ENCODE data around the gene CNNM4.
A peak's percentile ranks its signal among the peaks of the same experiment; 100 is the strongest.

CNNM4 gene

GRCh38 chr2:96760036-96760985 lies at the start of gene CNNM4:
CNNM4 (plus strand) TSS chr2:96760902; CDS start chr2:96761000, 98 bp downstream.
- peak within 1 kb of the TSS; percentile 77 for H3K27ac ChIP-seq
- TF ChIP-seq, protein P1, sequence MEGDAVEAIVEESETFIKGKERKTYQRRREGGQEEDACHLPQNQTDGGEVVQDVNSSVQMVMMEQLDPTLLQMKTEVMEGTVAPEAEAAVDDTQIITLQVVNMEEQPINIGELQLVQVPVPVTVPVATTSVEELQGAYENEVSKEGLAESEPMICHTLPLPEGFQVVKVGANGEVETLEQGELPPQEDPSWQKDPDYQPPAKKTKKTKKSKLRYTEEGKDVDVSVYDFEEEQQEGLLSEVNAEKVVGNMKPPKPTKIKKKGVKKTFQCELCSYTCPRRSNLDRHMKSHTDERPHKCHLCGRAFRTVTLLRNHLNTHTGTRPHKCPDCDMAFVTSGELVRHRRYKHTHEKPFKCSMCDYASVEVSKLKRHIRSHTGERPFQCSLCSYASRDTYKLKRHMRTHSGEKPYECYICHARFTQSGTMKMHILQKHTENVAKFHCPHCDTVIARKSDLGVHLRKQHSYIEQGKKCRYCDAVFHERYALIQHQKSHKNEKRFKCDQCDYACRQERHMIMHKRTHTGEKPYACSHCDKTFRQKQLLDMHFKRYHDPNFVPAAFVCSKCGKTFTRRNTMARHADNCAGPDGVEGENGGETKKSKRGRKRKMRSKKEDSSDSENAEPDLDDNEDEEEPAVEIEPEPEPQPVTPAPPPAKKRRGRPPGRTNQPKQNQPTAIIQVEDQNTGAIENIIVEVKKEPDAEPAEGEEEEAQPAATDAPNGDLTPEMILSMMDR (conservative IDR thresholded peaks at IDR 0.05): no peak

DNA sequence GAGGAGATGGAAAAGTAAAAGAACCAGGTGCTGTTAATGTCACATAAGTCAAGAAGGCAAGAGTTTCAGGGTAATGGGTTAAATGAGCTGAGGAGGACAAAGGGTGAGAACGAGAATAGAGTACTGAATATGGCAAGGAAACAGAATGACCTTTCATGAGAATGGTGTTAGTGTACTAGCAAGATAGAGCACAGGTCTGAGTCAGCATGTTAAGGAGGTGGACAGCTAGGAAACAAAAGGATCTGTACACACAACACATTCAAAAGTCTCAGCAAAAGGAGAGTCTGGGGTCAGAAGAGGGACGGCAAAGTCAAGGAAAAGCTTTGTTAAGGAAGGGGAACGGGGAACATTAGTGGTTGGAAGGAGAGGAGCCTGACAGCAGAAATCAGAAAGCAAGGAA lies 49.7 kb upstream of the CNNM4 start:
- H3K27ac ChIP-seq: no peak overlapping the region
- TF ChIP-seq, protein P1 (conservative IDR thresholded peaks at IDR 0.05): no peak

- no peak overlapping the region for H3K27ac ChIP-seq
- TF ChIP-seq, protein P1 (conservative IDR thresholded peaks at IDR 0.05): no peak
Observed at GRCh38 chr2:96715658-96716057, 45.0 kb upstream of the CNNM4 start.

DNA sequence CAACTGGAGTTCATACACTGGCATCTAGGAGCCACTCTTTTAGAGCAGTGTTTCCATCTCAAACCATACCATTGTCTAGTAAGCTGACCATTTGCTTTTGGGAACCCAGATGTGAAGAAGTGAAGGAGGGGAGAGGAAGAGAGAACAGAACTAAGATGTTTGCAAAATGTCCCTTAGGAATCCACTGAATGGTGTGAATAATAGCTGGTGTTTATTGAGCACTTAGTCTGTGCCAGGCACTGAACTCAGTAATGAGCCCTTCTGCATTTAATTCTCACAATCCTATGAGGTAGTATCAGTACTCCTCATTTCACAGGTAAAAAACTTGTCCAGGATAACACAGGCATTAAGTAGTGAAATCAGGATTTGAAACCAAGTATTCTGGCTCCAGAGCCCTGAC lies 44.3 kb upstream of the CNNM4 start:
- H3K27ac ChIP-seq: no peak overlapping the region

DNA sequence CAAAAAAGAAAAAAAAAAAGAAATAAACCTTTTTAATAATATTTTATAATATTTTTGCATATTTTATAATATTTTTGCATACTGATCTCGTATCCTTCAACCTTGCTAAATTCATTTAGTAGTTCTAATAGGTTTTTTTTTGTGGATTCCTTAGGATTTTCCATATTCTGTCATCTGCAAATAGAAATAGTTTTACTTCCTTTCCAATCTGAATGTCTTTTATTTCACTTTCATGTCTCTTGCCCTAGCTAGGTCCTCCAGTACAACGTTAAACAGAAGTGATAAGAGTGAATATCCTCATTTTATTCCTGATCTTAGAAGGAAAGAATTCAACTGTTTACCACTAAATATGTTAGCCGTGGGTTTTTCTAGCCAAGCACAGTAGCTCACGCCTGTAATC lies 34.6 kb upstream of the CNNM4 start:
- TF ChIP-seq, protein P1 (conservative IDR thresholded peaks at IDR 0.05): no peak
- no peak overlapping the region for H3K27ac ChIP-seq

More for the DNA sequence above, 44.3 kb upstream of the CNNM4 start:
- TF ChIP-seq, protein P1 (conservative IDR thresholded peaks at IDR 0.05): no peak

- no peak overlapping the region for H3K27ac ChIP-seq
- TF ChIP-seq, protein P1 (conservative IDR thresholded peaks at IDR 0.05): no peak
Observed at GRCh38 chr2:96727431-96727830, 33.3 kb upstream of the CNNM4 start.

- TF ChIP-seq, protein P1 (conservative IDR thresholded peaks at IDR 0.05): no peak
- H3K27ac ChIP-seq: peak overlapping the region; percentile 41
Observed at GRCh38 chr2:96729748-96730147, 31.0 kb upstream of the CNNM4 start.

All from VCaP (cell line).